AG09309 (cell line): Measurements from ENCODE around the gene KPNB1.

Experiments
- DNase-seq: peaks from one replicate; pipeline ENCODE4 v3.0.0-alpha.2; 2010; ENCODE audit warnings: low read depth
- H3K4me3 ChIP-seq: 2 replicates; pipeline ENCODE4 v1.5.1; 2011; ENCODE audit warnings: mild to moderate bottlenecking, low read depth, low read length, moderate library complexity; ENCODE audit not compliant: control insufficient read depth
- CTCF ChIP-seq: IDR thresholded peaks from 2 replicates; pipeline ENCODE4 v1.5.1; 2011; ENCODE audit warnings: mild to moderate bottlenecking, low read depth, low read length, inconsistent platforms; ENCODE audit not compliant: insufficient read depth, control insufficient read depth; ENCODE audit errors: missing control alignments

The KPNB1 gene

GRCh38 chr17:47628014-47628566 lies 21.6 kb upstream of the KPNB1 start:
- no peak for DNase-seq
- no peak overlapping the region for H3K4me3 ChIP-seq
- TF ChIP-seq CTCF: no peak

GRCh38 chr17:47629826-47630225 lies 19.9 kb upstream of the KPNB1 start:
- TF ChIP-seq CTCF: no peak
- H3K4me3 ChIP-seq: no peak overlapping the region
- no peak for DNase-seq

- TF ChIP-seq CTCF: no peak
- H3K4me3 ChIP-seq: no peak overlapping the region
- no peak for DNase-seq
These were observed 19.1 kb upstream of the KPNB1 start for GRCh38 chr17:47630614-47631013.

- no peak overlapping the region for H3K4me3 ChIP-seq
- TF ChIP-seq CTCF: no peak
- no peak for DNase-seq
These were observed 16.7 kb upstream of the KPNB1 start for GRCh38 chr17:47632991-47633390.

GRCh38 chr17:47633996-47634395 lies 15.7 kb upstream of the KPNB1 start:
- no peak for TF ChIP-seq CTCF
- no peak overlapping the region for H3K4me3 ChIP-seq
- DNase-seq: no peak

GRCh38 chr17:47634870-47635269 lies 14.8 kb upstream of the KPNB1 start:
- no peak overlapping the region for H3K4me3 ChIP-seq
- no peak for DNase-seq
- no peak for TF ChIP-seq CTCF

GRCh38 chr17:47635734-47636133 lies 14.0 kb upstream of the KPNB1 start:
- no peak overlapping the region for H3K4me3 ChIP-seq
- DNase-seq: no peak
- TF ChIP-seq CTCF: no peak
